ENCODE results near the gene TBC1D3B.
"Not testable (repeated sequence)": the region's sequence is repeated elsewhere in the genome, so short reads cannot be mapped to it uniquely, and the experiment has no call there.

Gene TBC1D3B

DNA sequence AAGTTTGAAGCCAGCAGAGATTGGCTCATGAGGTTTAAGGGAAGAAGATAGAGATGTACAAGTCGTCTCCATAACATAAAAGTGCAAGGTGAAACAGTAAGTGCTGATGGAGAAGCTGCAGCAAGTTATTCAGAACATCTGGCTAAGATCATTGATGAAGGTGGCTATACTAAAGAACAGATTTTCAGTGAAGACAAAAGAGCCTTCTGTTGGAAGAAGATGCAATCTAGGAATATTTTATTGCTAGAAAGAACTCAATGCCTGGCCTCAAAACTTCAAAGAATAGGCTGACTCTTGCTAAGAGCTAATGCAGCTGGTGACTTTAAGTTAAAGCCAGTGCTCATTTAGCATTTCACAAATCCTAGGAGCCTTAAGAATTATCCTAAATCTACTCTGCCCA is 46.8 kb downstream of the TBC1D3B start:
- DNase-seq (ENCODE audit: low read depth, low spot score) = no peak

DNA sequence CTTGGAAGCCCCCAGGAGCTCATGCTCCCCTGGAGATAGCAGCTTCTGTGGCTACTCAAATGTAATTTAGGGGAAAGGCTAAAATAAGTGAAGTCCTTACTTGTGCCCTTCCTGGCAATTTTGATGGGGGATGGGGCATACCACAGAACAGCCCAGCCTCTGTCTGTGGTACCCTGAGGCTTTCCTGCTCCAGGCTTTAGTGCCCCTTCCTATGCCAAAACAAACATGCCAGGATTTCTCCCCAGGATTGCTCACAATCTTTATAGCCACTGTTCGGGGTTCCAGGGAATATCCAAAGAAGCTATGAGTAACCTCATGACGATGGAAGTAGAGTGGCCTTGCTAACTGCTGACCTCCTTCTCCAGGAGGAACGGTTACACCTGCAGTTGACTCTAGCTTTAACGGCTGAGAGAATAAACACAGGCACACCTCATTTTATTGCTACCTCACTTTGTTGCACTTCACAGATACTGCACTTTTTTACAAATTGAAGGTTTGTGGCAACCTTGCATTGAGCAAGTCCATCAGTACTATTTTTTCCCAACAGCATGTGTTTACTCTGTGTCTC is 47.9 kb downstream of the TBC1D3B start:
- no peak for DNase-seq (ENCODE audit: low read depth, low spot score)

GRCh38 chr17:36127911-36128310 is 48.5 kb downstream of the TBC1D3B start:
- DNase-seq (ENCODE audit: low read depth, low spot score) = no peak

- DNase-seq (ENCODE audit: low read depth, low spot score) = no peak
Observed at GRCh38 chr17:36127199-36127893, 49.1 kb downstream of the TBC1D3B start.

- DNase-seq (ENCODE audit: low read depth, low spot score) = no peak
Observed at GRCh38 chr17:36124879-36125824, 51.3 kb downstream of the TBC1D3B start.

DNA sequence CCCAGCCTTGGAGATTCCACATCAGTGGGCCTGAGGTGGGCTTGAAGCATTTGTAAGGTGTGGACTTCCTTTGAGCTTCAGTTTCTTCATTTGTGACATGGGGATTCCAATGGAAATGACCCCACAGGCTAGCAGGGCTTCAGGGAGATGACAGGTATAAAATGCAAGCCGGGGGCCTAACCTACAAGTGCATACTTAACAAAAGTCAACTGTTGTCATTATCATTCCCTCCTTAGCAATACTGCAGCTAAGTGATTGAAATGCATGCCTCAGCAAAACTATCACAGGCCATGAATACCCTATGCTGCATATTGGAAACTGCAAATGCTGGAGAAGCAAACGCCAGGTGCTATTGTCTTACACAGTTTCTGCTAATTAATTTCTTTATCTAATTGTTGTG is 53.0 kb downstream of the TBC1D3B start:
- DNase-seq (ENCODE audit: low read depth, low spot score) = no peak

- DNase-seq (ENCODE audit: low read depth, low spot score) = not testable (repeated sequence)
Observed at GRCh38 chr17:36121099-36121498, 55.3 kb downstream of the TBC1D3B start.

GRCh38 chr17:36120221-36120620 is 56.2 kb downstream of the TBC1D3B start:
- no peak for DNase-seq (ENCODE audit: low read depth, low spot score)

DNA sequence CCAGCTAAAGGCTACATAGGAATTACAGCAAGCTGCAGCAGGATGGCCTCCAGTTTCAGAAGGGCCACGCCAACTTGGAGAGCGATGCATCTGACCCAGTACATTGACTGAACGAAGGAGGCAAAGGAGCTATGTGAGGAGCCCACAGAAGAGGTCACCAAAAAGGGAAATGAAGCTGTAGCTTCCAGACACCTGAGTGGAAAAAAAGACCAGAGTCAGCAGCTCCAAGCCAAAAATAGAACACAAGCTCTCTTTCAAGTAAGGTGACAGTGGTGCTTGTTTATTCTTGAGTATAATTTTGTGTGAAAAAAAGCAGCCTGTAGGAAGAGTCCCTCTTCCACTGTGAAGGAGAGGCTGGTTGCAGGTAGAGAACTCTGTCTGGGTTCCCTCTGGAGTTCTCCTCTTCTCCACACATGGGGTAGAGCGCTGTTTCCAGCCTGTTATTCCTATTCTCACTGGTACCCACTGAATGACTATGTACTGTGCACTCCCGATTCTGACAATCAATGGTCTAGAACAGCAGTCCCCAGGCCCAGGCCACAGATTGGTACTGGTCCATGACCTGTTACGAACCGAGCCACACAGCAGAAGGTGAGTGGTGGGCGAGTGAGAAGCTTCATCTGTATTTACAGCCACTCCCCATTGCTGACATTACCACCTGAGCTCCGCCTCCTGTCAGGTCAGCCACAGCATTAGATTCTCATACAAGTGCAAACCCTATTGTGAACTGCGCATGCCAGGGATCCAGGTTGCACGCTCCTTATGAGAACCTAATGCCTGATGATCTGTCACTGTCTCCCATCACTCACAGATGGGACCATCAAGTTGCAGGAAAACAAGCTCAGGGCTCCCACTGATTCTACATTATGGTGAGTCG is 57.7 kb downstream of the TBC1D3B start:
- no peak for DNase-seq (ENCODE audit: low read depth, low spot score)

- DNase-seq (ENCODE audit: low read depth, low spot score) = no peak
Observed at GRCh38 chr17:36117505-36118382, 58.7 kb downstream of the TBC1D3B start.

Measured in activated CD4-positive, CD25-positive, alpha-beta regulatory T cell treated with anti-CD3 and anti-CD28 coated beads, Interleukin-2, amount 50 U/mL, for 16 hours (primary cell).